Mesendoderm (in vitro differentiated cells): ENCODE data around the gene USP22.

ENCODE experiments used
- DNase-seq: peaks from one replicate; pipeline ENCODE4 v3.0.0; 2013
- H2AK5ac ChIP-seq: 2 replicates; pipeline ENCODE4 v1.6.1; 2013; ENCODE audit warnings: low read length, inconsistent platforms
- H2BK120ac ChIP-seq: 2 replicates; pipeline ENCODE4 v1.6.1; 2013; ENCODE audit warnings: low read depth, mild to moderate bottlenecking, low read length, moderate library complexity, mixed read lengths
- H2BK15ac ChIP-seq: replicated peaks from 2 replicates; pipeline ENCODE4 v1.6.1; 2013; ENCODE audit warnings: low read depth, mild to moderate bottlenecking, moderate library complexity
- H2BK5ac ChIP-seq: 2 replicates; pipeline ENCODE4 v1.6.1; 2013; ENCODE audit warnings: low read length, inconsistent platforms
- H3K18ac ChIP-seq: 2 replicates; pipeline ENCODE4 v1.6.1; 2013; ENCODE audit warnings: mild to moderate bottlenecking, low read length, mixed read lengths
- H3K23ac ChIP-seq: one replicate; pipeline ENCODE4 v1.6.1; 2013; ENCODE audit warnings: low read length
- H3K27ac ChIP-seq: 2 replicates; pipeline ENCODE4 v1.5.1; 2013; ENCODE audit warnings: low read depth, mild to moderate bottlenecking, inconsistent platforms, low read length, moderate library complexity
- H3K27me3 ChIP-seq: 2 replicates; pipeline ENCODE4 v1.6.1; 2013; ENCODE audit warnings: low read length, control low read depth, mild to moderate bottlenecking, inconsistent platforms; ENCODE audit not compliant: insufficient read depth, poor library complexity
- H3K36me3 ChIP-seq: 2 replicates; pipeline ENCODE4 v1.6.1; 2013; ENCODE audit warnings: low read length, inconsistent platforms; ENCODE audit not compliant: control insufficient read depth, insufficient read depth
- H3K4ac ChIP-seq: one replicate; pipeline ENCODE4 v1.6.1; 2013; ENCODE audit warnings: low read depth, mild to moderate bottlenecking, low read length, moderate library complexity
- H3K4me1 ChIP-seq: 2 replicates; pipeline ENCODE4 v1.6.1; 2013; ENCODE audit warnings: low read depth, low read length, inconsistent platforms; ENCODE audit not compliant: control insufficient read depth
- H3K4me2 ChIP-seq: 2 replicates; pipeline ENCODE4 v1.6.1; 2013; ENCODE audit warnings: low read length
- H3K4me3 ChIP-seq: 2 replicates; pipeline ENCODE4 v1.5.1; 2013; ENCODE audit warnings: mild to moderate bottlenecking, low read length
- H3K56ac ChIP-seq: one replicate; pipeline ENCODE4 v1.6.1; 2013; ENCODE audit warnings: low read length
- H3K79me1 ChIP-seq: 2 replicates; pipeline ENCODE4 v1.6.1; 2013; ENCODE audit warnings: low read length, inconsistent platforms
- H3K79me2 ChIP-seq: 2 replicates; pipeline ENCODE4 v1.6.1; 2013; ENCODE audit warnings: mild to moderate bottlenecking, low read length; ENCODE audit not compliant: control insufficient read depth, insufficient read depth
- H3K9ac ChIP-seq: 2 replicates; pipeline ENCODE4 v1.6.1; 2013; ENCODE audit warnings: low read length, inconsistent platforms
- H4K5ac ChIP-seq: one replicate; pipeline ENCODE4 v1.6.1; 2013; ENCODE audit warnings: low read length
- H4K8ac ChIP-seq: one replicate; pipeline ENCODE4 v1.6.1; 2013; ENCODE audit warnings: low read depth, mild to moderate bottlenecking, control low read depth, low read length, moderate library complexity
- WGBS: extraction: QIAGEN DNeasy Blood & Tissue Kit; methylation state at CpG from one replicate; pipeline ENCODE4 v1.1.7; 2013; ENCODE audit warnings: low lambda C conversion rate, missing lambda C conversion rate; ENCODE audit not compliant: insufficient coverage; ENCODE audit errors: extremely low coverage; 5-methylcytosine and 5-hydroxymethylcytosine counted together

USP22 gene

DNA sequence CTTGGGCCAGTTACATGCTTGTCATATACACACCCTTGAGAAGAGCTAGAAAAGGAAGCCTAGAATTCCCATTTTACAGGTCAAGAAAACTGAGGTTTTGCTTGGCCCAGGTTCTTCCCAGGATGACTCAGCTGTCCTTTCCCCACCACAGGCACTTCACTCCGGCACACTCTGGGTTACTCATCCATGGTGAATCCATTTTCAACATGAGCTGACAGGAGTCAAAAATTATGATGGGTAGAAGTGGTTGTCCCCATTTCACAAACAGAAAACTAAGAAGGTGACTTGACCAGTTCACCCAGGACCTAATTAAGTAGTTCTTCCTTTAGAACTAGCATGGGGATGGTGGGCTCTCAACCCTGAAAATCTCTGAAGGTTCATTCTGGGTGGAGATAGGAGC, 67.2 kb downstream of the USP22 start:
- Histone ChIP-seq H3K4me3 (no peak overlapping the region), H3K9ac (no peak overlapping the region), H3K36me3 (no peaks in the 10 kb centered on the region), H2AK5ac (no peak overlapping the region), H3K4ac (no peak overlapping the region), H3K56ac (no peak overlapping the region), H3K27me3 (no peaks in the 10 kb centered on the region), H3K27ac (no peak overlapping the region), H3K23ac (no peak overlapping the region), H2BK120ac (no peak overlapping the region), H3K4me1 (no peaks in the 10 kb centered on the region), H3K79me2 (no peaks in the 10 kb centered on the region), H3K18ac (no peak overlapping the region), H4K5ac (no peak overlapping the region), H2BK5ac (no peak overlapping the region), H2BK15ac (no peak overlapping the region), H4K8ac (no peak overlapping the region), H3K4me2 (no peak overlapping the region), H3K79me1 (no peaks in the 10 kb centered on the region)
- DNase-seq, result no peak
- no CpG with 5 or more reads among the region's 1 CpG for WGBS

DNA sequence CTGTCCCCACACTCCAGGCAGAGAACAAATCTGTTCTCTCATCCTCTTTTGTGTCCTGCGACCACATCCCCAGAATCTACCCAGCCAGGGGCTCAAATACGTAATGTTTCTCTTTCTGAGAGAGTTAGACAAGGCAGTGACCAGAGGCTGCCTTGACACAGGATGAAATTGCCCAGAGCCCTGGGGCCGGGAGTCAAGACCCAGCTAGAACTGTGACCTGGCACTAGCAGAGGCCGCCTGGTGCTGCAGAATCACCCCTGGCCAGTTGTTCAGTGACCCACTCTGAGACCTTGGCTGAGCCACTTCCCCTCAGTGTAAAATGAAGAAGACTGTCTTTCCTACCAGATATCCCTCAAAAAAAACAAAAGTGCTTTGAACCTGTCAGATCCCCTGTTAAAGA, 72.5 kb downstream of the USP22 start:
- Histone ChIP-seq H3K27me3 (no peaks in the 10 kb centered on the region), H3K9ac (no peak overlapping the region), H3K4me2 (no peak overlapping the region), H2BK15ac (no peak overlapping the region), H4K5ac (no peak overlapping the region), H2AK5ac (no peak overlapping the region), H4K8ac (no peak overlapping the region), H3K18ac (no peak overlapping the region), H3K4me1 (no peaks in the 10 kb centered on the region), H3K4me3 (no peak overlapping the region), H3K4ac (no peak overlapping the region), H3K23ac (no peak overlapping the region), H2BK5ac (no peak overlapping the region), H3K36me3 (no peaks in the 10 kb centered on the region), H3K79me1 (no peaks in the 10 kb centered on the region), H3K79me2 (no peaks in the 10 kb centered on the region), H3K56ac (no peak overlapping the region), H2BK120ac (no peak overlapping the region), H3K27ac (no peak overlapping the region)
- no CpG with 5 or more reads among the region's 4 CpGs for whole genome bisulfite sequencing
- no peak for DNase-seq

DNA sequence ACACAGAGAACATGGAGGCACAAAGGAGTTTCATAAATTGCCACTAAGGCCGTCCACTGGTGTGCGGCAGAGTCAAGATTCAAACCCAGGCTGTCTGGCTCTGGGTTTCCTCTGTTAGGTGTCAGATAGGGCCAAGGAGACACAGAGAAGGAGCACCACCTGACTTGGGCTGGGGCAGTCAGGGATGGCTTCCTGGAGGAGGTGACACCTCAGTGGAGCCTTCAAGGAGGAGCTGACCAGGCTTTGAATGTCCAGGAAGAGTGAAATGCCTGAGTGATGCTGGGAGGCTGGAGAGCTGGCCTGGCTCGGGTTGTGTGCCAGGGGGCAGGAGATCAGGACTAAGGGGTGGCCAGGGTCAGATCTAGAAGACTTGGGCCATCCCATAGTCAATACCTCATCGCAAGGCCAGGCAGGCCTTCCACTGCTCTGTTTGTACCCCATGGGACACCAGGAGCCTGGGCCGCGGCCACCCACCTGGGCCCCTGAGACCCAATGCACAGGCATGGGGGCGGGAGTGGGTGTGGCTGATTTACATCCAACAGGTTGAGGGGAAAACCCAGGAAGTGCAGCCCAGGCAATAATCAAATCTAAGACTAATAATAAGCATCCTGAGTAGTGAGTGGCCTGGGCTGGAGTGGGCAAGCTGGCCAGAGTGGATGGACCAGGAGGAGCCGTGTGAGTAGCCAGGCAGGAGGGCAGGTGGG, 73.7 kb downstream of the USP22 start:
- Histone ChIP-seq H3K4me1 (no peaks in the 10 kb centered on the region), H3K27ac (no peak overlapping the region), H3K4me2 (no peak overlapping the region), H3K79me2 (no peaks in the 10 kb centered on the region), H3K4me3 (no peak overlapping the region), H3K4ac (no peak overlapping the region), H3K79me1 (no peaks in the 10 kb centered on the region), H2BK120ac (no peak overlapping the region), H2AK5ac (no peak overlapping the region), H4K5ac (no peak overlapping the region), H3K9ac (no peak overlapping the region), H4K8ac (no peak overlapping the region), H3K18ac (no peak overlapping the region), H3K27me3 (no peaks in the 10 kb centered on the region), H3K56ac (no peak overlapping the region), H3K23ac (no peak overlapping the region), H3K36me3 (no peaks in the 10 kb centered on the region), H2BK15ac (no peak overlapping the region), H2BK5ac (no peak overlapping the region)
- DNase-seq, result no peak
- WGBS, result no CpG with 5 or more reads among the region's 8 CpGs

DNA sequence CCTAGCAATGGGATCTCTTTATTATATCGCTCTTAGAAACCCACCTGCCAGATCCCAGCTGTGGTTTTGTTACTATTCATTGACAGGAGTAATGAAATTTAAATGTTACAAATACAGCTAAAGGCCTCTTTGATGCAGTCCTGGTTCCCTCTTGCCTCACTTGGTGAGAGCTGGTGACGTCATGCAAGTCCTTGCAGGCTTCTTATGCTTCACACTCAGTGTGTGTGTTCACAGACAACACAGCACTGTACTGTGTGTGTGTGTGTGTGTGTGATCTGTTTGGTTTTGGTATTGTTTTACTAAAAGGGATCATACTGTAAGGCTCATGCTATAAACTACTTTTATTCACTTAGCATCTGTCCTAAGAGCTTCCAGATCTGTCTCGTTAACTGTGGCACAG, 75.0 kb downstream of the USP22 start:
- H3K4ac ChIP-seq, result no peak overlapping the region

DNA sequence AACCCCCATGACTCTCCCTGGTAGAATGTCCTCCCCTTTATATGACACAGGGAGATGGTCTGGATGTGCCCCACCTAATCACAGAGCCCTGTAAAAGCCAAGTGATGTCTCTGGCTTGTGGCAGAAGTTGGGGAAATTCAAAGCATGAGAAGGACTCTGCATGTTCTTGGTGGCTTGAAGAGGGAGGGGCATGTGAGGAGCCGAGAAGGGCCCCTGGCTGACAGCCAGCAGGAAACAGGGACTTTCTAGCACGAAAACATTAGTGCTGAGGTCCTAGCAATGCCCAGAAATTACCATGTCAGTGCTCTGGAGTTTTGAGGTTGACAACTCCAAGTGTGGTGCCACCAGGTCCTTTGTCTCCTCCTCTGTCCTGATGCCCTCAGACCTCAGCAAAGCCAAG, 75.9 kb downstream of the USP22 start:
- no peak overlapping the region for H3K18ac ChIP-seq
- no peak overlapping the region for H3K4me2 ChIP-seq
- no CpG with 5 or more reads among the region's 2 CpGs for WGBS
- no peak overlapping the region for H2BK15ac ChIP-seq
- no peak for DNase-seq
- no peak overlapping the region for H4K8ac ChIP-seq
- no peaks in the 10 kb centered on the region for H3K27me3 ChIP-seq
- H3K79me2 ChIP-seq, result no peaks in the 10 kb centered on the region
- no peak overlapping the region for H2AK5ac ChIP-seq
- H3K56ac ChIP-seq, result no peak overlapping the region
- H4K5ac ChIP-seq, result no peak overlapping the region
- no peak overlapping the region for H2BK5ac ChIP-seq
- H3K79me1 ChIP-seq, result no peaks in the 10 kb centered on the region
- no peak overlapping the region for H3K9ac ChIP-seq
- no peak overlapping the region for H3K4ac ChIP-seq
- H3K23ac ChIP-seq, result no peak overlapping the region
- no peaks in the 10 kb centered on the region for H3K4me1 ChIP-seq
- H2BK120ac ChIP-seq, result no peak overlapping the region
- no peak overlapping the region for H3K27ac ChIP-seq
- no peak overlapping the region for H3K4me3 ChIP-seq
- H3K36me3 ChIP-seq, result no peaks in the 10 kb centered on the region

More for the DNA sequence above, 75.0 kb downstream of the USP22 start:
- Histone ChIP-seq H3K4me2 (no peak overlapping the region), H2BK5ac (no peak overlapping the region), H3K18ac (no peak overlapping the region), H3K23ac (no peak overlapping the region), H2BK120ac (no peak overlapping the region), H2AK5ac (no peak overlapping the region), H2BK15ac (no peak overlapping the region), H3K4me3 (no peak overlapping the region), H3K4me1 (no peaks in the 10 kb centered on the region), H3K27ac (no peak overlapping the region), H3K36me3 (no peaks in the 10 kb centered on the region), H3K79me2 (no peaks in the 10 kb centered on the region), H3K56ac (no peak overlapping the region), H3K27me3 (no peaks in the 10 kb centered on the region), H4K8ac (no peak overlapping the region), H3K9ac (no peak overlapping the region), H4K5ac (no peak overlapping the region), H3K79me1 (no peaks in the 10 kb centered on the region)
- no CpG with 5 or more reads among the region's 3 CpGs for WGBS
- peak; percentile 18 for DNase-seq

DNA sequence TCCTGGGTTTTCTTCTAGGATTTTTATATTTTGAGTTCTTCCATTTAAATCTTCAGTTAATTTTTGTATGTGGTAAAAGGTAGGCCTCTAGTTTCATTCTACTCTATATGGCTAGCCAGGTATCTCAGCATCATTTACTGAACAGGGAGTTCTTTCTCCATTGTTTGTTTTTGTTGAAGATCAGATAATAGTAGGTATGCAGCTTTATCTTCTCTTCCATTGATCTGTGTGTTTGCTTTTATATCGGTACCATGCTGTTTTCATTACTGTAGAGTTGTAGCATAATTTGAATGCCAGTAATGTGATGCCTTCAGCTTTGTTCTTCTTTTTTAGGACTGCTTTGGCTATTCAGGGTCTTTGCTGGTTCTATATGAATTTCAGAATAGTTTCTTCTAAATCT, 77.3 kb downstream of the USP22 start:
- Histone ChIP-seq H3K27ac (no peak overlapping the region), H2BK120ac (no peak overlapping the region), H2BK15ac (no peak overlapping the region), H3K23ac (no peak overlapping the region), H3K4ac (no peak overlapping the region), H3K56ac (no peak overlapping the region), H4K8ac (no peak overlapping the region), H2AK5ac (no peak overlapping the region), H3K9ac (no peak overlapping the region), H4K5ac (no peak overlapping the region), H3K4me2 (no peak overlapping the region), H2BK5ac (no peak overlapping the region), H3K36me3 (no peaks in the 10 kb centered on the region), H3K18ac (no peak overlapping the region), H3K4me3 (no peak overlapping the region), H3K79me2 (no peaks in the 10 kb centered on the region), H3K27me3 (no peaks in the 10 kb centered on the region), H3K4me1 (no peaks in the 10 kb centered on the region), H3K79me1 (no peaks in the 10 kb centered on the region)
- DNase-seq, result peak; percentile 39
- no CpG with 5 or more reads among the region's 1 CpG for WGBS
